Glomerular endothelial cell (primary cell): ENCODE data around the gene AGFG1. TPM values are rescaled to one million over a fixed set of nuclear protein-coding genes. Genes with fewer than 3 reads are reported as not detected.

Experiments used
- DNase-seq: peaks from one replicate; pipeline ENCODE4 v3.0.0-alpha.2; 2011; ENCODE audit warnings: low read depth, low spot score; ENCODE audit errors: extremely low read depth
- total RNA-seq: library from RNA; depleted of rRNA; stranded (reverse); fragments of >200 nt; gene quantifications from 2 replicates; pipeline ENCODE4 v1.2.3, GENCODE V29; 2015

AGFG1 gene, protein sequence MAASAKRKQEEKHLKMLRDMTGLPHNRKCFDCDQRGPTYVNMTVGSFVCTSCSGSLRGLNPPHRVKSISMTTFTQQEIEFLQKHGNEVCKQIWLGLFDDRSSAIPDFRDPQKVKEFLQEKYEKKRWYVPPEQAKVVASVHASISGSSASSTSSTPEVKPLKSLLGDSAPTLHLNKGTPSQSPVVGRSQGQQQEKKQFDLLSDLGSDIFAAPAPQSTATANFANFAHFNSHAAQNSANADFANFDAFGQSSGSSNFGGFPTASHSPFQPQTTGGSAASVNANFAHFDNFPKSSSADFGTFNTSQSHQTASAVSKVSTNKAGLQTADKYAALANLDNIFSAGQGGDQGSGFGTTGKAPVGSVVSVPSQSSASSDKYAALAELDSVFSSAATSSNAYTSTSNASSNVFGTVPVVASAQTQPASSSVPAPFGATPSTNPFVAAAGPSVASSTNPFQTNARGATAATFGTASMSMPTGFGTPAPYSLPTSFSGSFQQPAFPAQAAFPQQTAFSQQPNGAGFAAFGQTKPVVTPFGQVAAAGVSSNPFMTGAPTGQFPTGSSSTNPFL
- total RNA-seq, result 62.4 and 68.7 TPM in 2 replicates

DNA sequence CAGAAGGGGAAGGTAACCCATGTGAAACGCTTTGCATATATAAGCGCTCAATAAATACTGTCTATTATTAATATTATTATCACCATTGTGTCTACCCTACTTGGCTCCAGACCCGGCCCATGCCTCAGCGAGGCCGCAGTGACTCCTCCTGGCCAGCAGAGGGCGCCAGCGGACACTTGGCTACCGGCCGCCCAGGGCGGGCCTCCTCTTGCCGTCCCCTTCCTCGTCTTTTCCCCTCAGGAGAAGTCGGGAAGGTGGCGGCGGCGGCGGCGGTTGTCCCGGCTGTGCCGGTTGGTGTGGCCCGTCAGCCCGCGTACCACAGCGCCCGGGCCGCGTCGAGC is at the start of gene AGFG1:
AGFG1 (plus strand) TSS at position 233 of the 341 bp plus-strand sequence. CDS start 266 bp downstream, outside the sequence.
- peak; percentile 33 for DNase-seq

GRCh38 chr2:227423656-227424499 is 48.1 kb upstream of the AGFG1 start:
- no peak for DNase-seq

DNA sequence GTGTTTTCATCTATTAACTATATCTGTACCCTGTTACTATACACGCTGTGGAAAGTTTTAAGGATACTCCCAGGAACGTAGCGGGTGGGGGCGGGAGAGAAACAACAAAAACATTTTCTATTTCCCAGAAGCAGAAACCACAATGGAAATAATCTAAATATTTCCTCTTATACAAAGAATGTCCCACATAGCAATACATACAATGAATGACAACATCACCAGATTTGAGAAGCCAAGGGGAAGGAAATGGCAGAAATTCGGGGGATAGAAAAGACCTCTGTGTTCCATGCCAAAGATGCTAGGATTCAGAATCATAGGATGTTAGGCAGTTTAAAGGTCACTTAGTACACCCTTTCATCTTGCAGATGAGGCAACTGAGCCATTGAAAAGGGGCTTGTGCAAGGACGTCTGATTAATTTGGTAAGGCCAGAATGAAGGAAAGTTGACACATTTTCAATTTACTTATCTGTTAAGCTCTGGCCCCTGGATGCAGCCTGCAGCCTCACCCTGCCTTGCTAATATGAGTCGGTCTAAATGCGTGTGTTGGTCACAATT is 43.1 kb upstream of the AGFG1 start:
- DNase-seq, result no peak

DNA sequence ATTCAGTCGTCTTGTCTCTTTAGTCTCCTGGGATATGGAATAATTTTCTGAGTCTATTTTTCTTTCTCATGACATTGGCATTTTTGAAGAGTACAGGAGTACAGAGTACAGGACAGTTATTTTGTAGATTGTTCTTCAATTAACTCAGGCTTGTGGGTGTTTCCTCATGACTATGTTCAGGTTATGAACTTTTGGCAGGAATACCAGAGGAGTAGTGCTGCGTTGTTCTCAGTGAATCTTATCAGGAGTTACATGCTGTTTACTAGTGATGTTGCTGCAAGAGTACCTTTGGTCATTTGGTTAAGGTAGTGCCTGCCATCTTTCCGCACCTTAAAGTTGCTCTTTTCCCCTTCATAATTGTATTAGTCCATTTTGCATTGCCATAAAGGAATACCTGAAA is 41.3 kb upstream of the AGFG1 start:
- DNase-seq, result no peak

DNA sequence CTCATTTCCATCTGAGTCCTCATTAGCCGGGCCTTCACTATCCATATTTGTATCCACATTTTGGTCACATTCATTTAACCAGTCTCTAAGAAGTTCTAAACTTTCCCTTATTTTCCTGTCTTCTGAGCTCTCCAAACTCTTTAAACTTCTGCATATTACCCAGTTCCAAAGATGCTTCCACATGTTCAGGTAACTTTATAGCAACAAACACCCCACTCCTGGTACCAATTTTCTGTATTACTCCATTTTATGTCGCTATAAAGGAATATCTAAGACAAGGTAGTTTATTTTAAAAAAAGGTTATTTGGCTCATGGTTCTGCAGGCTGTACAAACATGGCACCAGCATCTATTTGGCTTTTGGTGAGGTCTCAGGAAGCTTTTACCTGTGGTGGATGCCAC is 38.8 kb upstream of the AGFG1 start:
- DNase-seq, result no peak

DNA sequence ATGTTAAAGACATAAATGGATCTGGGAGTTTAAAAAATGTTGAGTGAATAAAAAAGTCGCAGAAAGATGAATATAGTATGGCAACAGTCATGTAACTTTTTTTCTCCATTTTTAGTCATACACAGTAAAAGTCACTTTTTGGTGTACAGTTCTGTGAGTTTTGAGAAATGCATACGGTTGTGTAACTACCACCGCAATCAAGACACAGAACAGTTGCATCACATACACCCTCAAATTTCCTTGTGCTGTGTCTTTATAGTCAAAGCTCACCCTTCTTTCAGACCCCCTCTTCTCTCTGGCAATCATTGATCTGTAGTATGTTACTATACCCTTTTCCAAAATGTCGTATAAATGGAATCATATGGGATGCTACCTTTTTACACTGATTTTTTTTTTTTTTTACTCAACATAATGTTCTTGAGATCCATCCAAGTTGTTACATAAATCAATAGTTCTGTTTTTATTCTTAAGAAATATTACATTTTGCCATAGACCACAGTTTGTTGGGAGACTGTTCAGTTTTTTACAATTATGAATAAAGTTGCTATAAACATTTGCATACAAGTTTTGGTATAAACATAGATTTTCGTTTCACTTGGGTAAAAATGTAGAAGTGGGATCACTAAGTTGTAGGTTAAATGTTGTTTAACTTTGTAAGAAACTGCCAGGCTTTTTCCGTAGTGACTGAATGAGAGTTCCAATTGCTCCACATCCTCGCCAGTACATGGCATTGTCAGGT is 35.4 kb upstream of the AGFG1 start:
- DNase-seq, result no peak

DNA sequence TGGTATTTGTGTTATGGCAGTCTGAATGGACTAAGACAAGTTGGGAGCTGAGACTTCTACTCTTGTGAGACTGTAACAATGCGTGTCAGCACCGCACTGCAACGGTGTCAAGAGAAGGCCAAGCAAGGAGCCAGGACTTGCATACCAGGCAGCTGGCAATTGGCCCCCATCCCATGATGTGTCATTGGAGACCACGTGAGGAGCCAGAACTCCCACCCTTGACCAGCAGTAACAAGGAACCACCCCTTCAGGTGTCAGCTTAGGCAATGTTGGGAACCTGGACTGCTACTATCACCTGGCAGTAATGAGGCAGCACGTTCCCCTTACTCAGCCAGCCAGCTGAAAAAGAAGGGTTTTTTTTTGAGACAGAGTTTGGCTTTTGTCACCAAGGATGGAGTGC is 32.7 kb upstream of the AGFG1 start:
- no peak for DNase-seq

DNA sequence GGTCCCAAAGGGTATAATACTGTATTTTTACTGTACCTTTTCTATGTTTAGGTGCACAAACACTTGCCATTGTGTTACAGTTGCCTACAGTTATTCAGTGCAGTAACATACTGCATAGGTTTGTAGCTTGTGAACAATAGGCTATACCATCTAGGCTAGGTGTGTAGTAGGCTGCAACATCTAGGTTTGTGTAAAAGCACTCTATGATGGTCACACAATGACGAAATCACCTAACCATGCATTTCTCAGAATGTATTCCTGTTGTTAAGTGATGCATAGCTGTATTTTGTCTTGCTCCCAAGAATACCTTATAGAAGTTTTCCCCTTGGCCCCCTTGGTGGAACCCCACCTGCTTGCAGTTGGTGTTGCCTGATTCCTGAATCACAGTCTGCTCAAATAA is 29.3 kb upstream of the AGFG1 start:
- no peak for DNase-seq

- no peak for DNase-seq
Observed at GRCh38 chr2:227443889-227444568, 27.9 kb upstream of the AGFG1 start.

DNA sequence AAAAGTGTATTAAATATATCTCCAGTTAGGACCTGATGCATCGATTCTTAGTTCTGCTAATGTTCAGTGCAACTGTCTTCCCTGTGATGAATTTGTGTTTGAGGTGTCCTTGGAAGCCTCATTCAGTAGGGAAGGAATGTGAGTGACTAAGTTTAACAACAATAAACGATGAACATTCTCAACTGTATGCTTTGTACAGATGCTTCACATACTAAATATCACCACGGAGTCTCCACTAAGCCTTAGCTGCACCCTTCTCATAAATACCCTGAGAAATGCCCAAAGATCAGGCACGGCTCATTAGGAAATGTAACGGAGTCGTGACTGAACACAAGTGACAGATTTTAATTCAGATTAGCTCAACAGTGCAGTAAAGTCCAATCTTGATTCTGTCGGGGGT is 24.4 kb upstream of the AGFG1 start:
- no peak for DNase-seq

DNA sequence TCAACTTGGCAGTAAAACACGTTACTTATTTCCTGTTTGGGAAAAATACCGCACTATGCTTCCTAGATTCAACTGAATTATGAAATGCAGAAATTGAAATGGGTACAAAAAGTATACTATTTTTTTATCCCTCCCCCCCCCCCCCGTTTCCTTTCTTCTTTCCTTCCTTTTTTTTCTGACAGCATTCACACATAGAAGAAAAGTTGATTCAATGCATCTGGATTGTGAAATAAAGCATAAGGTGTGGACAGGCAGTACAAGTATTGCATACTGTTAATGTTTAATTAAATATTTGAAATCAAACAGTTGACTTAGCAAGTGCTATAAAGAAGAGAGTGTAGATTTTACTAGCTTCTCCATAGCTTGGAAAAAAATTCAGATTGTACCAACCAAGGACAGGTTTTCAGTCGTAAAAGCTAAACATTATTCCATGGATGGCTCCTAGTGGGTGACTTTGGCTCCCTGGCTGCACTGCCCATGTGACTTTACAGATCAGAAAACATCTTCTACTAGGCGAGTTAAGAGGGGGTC is 21.6 kb upstream of the AGFG1 start:
- DNase-seq, result no peak

DNA sequence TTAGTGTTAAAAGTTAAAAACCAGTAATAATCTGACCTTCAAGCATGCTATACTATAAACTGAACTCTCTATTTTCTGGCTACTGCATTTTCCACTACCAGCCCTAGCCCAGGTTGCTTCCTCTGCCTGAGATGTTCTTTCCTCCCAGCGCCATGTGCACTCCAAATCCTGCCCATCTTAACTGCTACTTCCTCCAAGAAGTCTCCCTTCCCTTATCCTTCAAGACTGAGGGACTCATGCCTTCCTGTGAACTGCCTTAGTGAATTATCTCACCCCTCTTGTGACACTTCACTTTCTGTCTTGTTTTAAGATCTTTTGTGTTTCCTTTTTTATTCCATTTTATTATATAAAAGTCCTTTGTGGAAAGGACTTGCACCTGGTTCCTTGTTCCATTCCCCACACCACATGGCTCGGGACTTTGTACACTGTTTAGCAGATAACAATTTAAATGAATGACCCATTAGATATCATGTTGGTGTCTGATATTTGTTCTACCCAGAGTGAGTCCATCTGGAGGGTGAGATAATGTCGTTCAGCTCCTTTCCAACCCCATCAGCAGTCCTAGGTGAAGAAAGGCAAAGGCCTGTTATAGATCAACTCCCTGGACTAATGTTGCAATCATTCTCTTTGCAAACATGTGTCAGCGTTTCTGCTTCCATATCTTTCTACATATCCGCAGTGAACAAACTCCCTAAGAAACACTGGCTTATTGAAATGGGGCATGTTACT is 20.9 kb upstream of the AGFG1 start:
- no peak for DNase-seq

DNA sequence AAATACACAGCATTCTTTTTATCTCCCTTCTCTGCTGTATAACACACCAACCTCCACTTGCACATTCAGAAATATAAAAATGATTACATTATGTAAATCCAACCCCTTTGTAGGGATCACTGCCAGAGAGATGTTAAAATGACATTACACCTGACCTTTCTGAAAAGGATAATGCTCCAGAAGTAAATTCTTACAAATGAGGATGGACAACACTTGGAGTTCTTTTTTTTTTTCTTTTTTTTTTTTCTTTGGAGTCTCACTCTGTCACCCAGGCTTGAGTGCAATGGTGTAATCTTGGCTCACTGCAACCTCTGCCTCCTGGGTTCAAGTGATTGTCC is 20.3 kb upstream of the AGFG1 start:
- no peak for DNase-seq

DNA sequence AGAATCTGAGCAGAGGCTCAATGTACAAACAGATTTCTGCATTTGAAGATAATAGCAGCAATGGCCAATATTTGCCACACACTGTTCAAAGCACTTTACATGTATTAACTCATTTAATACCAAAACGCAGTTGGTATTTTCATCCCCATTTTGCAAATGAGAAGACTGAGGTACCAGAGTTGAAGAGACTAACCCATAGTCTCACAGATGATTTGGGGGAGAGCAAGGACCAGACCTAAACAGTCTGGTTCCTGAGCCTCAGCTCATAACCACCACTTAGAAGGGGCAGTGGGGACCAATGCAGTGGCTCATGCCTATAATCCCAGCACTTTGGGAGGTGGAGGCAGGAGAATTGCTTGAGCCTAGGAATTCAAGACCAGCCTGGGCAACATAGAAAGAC is 18.1 kb upstream of the AGFG1 start:
- DNase-seq, result no peak

DNA sequence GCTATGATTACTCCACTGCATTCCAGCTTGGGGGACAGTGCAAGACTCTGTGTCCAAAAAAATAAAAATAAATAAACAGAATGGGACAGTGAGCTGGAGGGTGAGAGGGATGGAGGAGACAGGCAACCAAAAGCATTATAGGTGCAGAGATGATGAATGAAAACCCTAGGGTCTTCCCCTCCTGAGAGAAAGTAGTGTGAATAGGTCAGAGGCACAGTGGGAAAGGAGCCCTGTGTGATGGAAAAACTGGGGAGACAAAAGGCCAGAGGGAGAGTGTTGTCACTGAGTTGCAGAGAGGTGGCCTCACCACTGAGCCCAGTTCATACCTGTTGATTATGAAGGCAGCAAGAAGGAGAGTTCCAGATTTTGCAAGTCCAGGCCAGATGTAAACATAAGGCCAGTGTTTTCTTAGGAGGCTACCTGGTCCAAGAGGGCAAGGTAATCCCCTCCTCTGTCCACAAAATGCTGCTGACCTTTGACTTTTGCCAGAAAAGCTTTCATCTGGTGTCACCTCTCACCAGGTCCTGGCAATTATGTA is 17.6 kb upstream of the AGFG1 start:
- no peak for DNase-seq

DNA sequence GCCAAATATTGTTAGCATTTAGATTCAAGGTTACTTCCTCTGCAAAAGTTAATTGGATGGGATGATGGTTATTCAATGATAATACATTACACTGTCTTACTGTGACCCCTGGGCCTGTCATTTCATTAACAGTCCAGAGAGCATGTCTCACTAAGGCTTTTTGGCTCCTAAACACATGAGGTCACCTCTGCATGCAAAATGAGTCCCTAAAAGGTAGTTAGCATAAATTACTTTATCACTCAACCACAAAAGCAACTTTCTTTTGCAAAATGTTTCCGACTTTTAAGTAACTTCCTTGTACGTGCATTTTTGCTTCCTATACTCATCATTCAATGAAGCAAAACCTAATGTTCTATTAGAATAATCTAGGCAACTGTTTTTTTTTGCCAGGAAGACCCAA is 16.8 kb upstream of the AGFG1 start:
- no peak for DNase-seq

DNA sequence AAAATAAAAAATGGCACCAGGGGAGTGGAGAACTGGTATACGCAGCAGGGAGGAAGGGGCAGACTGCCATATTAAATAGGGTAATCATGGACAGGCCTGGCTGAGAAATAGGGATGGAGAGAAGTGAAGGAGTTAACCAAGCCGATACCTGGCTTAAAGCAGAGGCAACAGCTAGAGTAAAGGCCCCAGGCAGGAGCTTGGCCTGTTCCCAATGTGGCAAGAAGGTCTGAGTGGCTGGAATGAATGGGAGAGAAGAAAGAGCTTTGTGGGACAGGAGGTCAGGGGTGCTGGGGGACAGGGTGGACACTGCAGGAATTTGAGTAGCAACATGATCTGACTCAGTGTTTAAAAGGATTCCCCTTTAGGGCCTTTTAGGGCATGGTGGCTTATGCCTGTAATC is 15.9 kb upstream of the AGFG1 start:
- no peak for DNase-seq

GRCh38 chr2:227456772-227457171 is 15.2 kb upstream of the AGFG1 start:
- no peak for DNase-seq

DNA sequence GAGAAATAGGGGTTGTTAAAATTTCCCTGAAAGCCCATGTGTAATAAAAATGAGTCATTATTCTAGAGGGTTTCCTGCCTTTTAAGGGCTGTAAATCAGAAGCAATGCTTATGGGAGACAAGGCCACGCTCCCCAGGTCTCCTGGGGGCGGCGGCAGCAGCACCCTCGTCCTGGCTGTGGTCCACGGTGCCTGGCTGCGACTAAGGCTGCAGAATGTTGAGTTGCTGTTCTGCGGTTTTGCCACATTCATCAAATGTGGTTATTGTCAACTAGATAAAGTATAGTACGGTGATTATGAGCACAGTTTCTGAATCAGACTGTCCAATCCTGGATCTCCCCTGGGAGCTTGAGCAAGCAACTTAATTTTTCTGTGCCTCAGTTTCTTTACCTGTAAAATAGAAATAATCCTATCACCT is 11.9 kb upstream of the AGFG1 start:
- no peak for DNase-seq
